Measurements from ENCODE around the gene ABLIM1.

ABLIM1 gene

GRCh38 chr10:114613237-114613979 is 44.7 kb downstream of the ABLIM1 start:
- Histone ChIP-seq H3K27ac (ENCODE audit: low read depth in 2 of 2, low read length in 2 of 2) (peak overlapping the region; percentile 87 to 91), H3K9ac (ENCODE audit: low read depth in 1 of 2, low read length in 2 of 2) (peak overlapping the region in 1 of 2 donors; percentile 15), H3K4me3 (ENCODE audit: low read length in 2 of 2) (peak overlapping the region; percentile 31 to 55), H3K27me3 (ENCODE audit: control insufficient read depth in 2 of 2, insufficient read depth in 2 of 2, low read length in 2 of 2) (no peaks in the 10 kb centered on the region), H3K36me3 (ENCODE audit: control insufficient read depth in 2 of 2, insufficient read depth in 2 of 2, low read length in 2 of 2) (no peaks in the 10 kb centered on the region), H3K9me3 (ENCODE audit: control insufficient read depth in 2 of 2, low read length in 2 of 2) (no peaks in the 10 kb centered on the region), H3K4me1 (ENCODE audit: control insufficient read depth in 2 of 2, insufficient read depth in 2 of 2, low read length in 2 of 2) (peaks cover 10 to 41% of the 10 kb centered on the region in 2 donors)

- Histone ChIP-seq H3K4me1 (ENCODE audit: control insufficient read depth in 2 of 2, insufficient read depth in 2 of 2, low read length in 2 of 2) (peaks cover 10 to 41% of the 10 kb centered on the region in 2 donors), H3K4me3 (ENCODE audit: low read length in 2 of 2) (no peak overlapping the region), H3K36me3 (ENCODE audit: control insufficient read depth in 2 of 2, insufficient read depth in 2 of 2, low read length in 2 of 2) (no peaks in the 10 kb centered on the region), H3K27me3 (ENCODE audit: control insufficient read depth in 2 of 2, insufficient read depth in 2 of 2, low read length in 2 of 2) (no peaks in the 10 kb centered on the region), H3K9me3 (ENCODE audit: control insufficient read depth in 2 of 2, low read length in 2 of 2) (no peaks in the 10 kb centered on the region), H3K27ac (ENCODE audit: low read depth in 2 of 2, low read length in 2 of 2) (peak overlapping the region in 1 of 2 donors; percentile 91), H3K9ac (ENCODE audit: low read depth in 1 of 2, low read length in 2 of 2) (no peak overlapping the region)
These were observed 46.5 kb downstream of the ABLIM1 start for GRCh38 chr10:114611617-114612016.

- H3K4me3 ChIP-seq (ENCODE audit: low read length in 2 of 2): no peak overlapping the region
- no peaks in the 10 kb centered on the region for H3K27me3 ChIP-seq (ENCODE audit: control insufficient read depth in 2 of 2, insufficient read depth in 2 of 2, low read length in 2 of 2)
- no peaks in the 10 kb centered on the region for H3K9me3 ChIP-seq (ENCODE audit: control insufficient read depth in 2 of 2, low read length in 2 of 2)
- no peak overlapping the region for H3K27ac ChIP-seq (ENCODE audit: low read depth in 2 of 2, low read length in 2 of 2)
- H3K4me1 ChIP-seq (ENCODE audit: control insufficient read depth in 2 of 2, insufficient read depth in 2 of 2, low read length in 2 of 2): peaks cover 7 to 43% of the 10 kb centered on the region in 2 donors
- H3K9ac ChIP-seq (ENCODE audit: low read depth in 1 of 2, low read length in 2 of 2): no peak overlapping the region
- H3K36me3 ChIP-seq (ENCODE audit: control insufficient read depth in 2 of 2, insufficient read depth in 2 of 2, low read length in 2 of 2): no peaks in the 10 kb centered on the region
These were observed 48.3 kb downstream of the ABLIM1 start for GRCh38 chr10:114609518-114610426.

- Histone ChIP-seq H3K4me1 (ENCODE audit: control insufficient read depth in 2 of 2, insufficient read depth in 2 of 2, low read length in 2 of 2) (peaks cover 0 to 29% of the 10 kb centered on the region in 2 donors), H3K36me3 (ENCODE audit: control insufficient read depth in 2 of 2, insufficient read depth in 2 of 2, low read length in 2 of 2) (no peaks in the 10 kb centered on the region), H3K27me3 (ENCODE audit: control insufficient read depth in 2 of 2, insufficient read depth in 2 of 2, low read length in 2 of 2) (no peaks in the 10 kb centered on the region), H3K9me3 (ENCODE audit: control insufficient read depth in 2 of 2, low read length in 2 of 2) (no peaks in the 10 kb centered on the region), H3K27ac (ENCODE audit: low read depth in 2 of 2, low read length in 2 of 2) (no peak overlapping the region), H3K4me3 (ENCODE audit: low read length in 2 of 2) (no peak overlapping the region), H3K9ac (ENCODE audit: low read depth in 1 of 2, low read length in 2 of 2) (no peak overlapping the region)
These were observed 50.6 kb downstream of the ABLIM1 start for GRCh38 chr10:114607358-114607998.

- H3K9me3 ChIP-seq (ENCODE audit: control insufficient read depth in 2 of 2, low read length in 2 of 2): no peaks in the 10 kb centered on the region
- no peak overlapping the region for H3K4me3 ChIP-seq (ENCODE audit: low read length in 2 of 2)
- H3K9ac ChIP-seq (ENCODE audit: low read depth in 1 of 2, low read length in 2 of 2): no peak overlapping the region
- H3K27me3 ChIP-seq (ENCODE audit: control insufficient read depth in 2 of 2, insufficient read depth in 2 of 2, low read length in 2 of 2): no peaks in the 10 kb centered on the region
- H3K36me3 ChIP-seq (ENCODE audit: control insufficient read depth in 2 of 2, insufficient read depth in 2 of 2, low read length in 2 of 2): no peaks in the 10 kb centered on the region
- H3K4me1 ChIP-seq (ENCODE audit: control insufficient read depth in 2 of 2, insufficient read depth in 2 of 2, low read length in 2 of 2): peaks cover 0 to 17% of the 10 kb centered on the region in 2 donors
- peak overlapping the region in 1 of 2 donors; percentile 32 for H3K27ac ChIP-seq (ENCODE audit: low read depth in 2 of 2, low read length in 2 of 2)
These were observed 52.8 kb downstream of the ABLIM1 start for GRCh38 chr10:114605155-114605797.

- H3K27ac ChIP-seq (ENCODE audit: low read depth in 2 of 2, low read length in 2 of 2): peak overlapping the region in 1 of 2 donors; percentile 24
- no peaks in the 10 kb centered on the region for H3K36me3 ChIP-seq (ENCODE audit: control insufficient read depth in 2 of 2, insufficient read depth in 2 of 2, low read length in 2 of 2)
- H3K4me3 ChIP-seq (ENCODE audit: low read length in 2 of 2): no peak overlapping the region
- no peaks in the 10 kb centered on the region for H3K9me3 ChIP-seq (ENCODE audit: control insufficient read depth in 2 of 2, low read length in 2 of 2)
- H3K9ac ChIP-seq (ENCODE audit: low read depth in 1 of 2, low read length in 2 of 2): no peak overlapping the region
- H3K27me3 ChIP-seq (ENCODE audit: control insufficient read depth in 2 of 2, insufficient read depth in 2 of 2, low read length in 2 of 2): no peaks in the 10 kb centered on the region
- H3K4me1 ChIP-seq (ENCODE audit: control insufficient read depth in 2 of 2, insufficient read depth in 2 of 2, low read length in 2 of 2): peaks cover 0 to 17% of the 10 kb centered on the region in 2 donors
These were observed 53.5 kb downstream of the ABLIM1 start for GRCh38 chr10:114604357-114605130.

- H3K36me3 ChIP-seq (ENCODE audit: control insufficient read depth in 2 of 2, insufficient read depth in 2 of 2, low read length in 2 of 2): no peaks in the 10 kb centered on the region
- no peaks in the 10 kb centered on the region for H3K27me3 ChIP-seq (ENCODE audit: control insufficient read depth in 2 of 2, insufficient read depth in 2 of 2, low read length in 2 of 2)
- peak overlapping the region in 1 of 2 donors; percentile 24 for H3K27ac ChIP-seq (ENCODE audit: low read depth in 2 of 2, low read length in 2 of 2)
- no peaks in the 10 kb centered on the region for H3K9me3 ChIP-seq (ENCODE audit: control insufficient read depth in 2 of 2, low read length in 2 of 2)
- no peak overlapping the region for H3K4me3 ChIP-seq (ENCODE audit: low read length in 2 of 2)
- no peak overlapping the region for H3K9ac ChIP-seq (ENCODE audit: low read depth in 1 of 2, low read length in 2 of 2)
- peaks cover 0 to 17% of the 10 kb centered on the region in 2 donors for H3K4me1 ChIP-seq (ENCODE audit: control insufficient read depth in 2 of 2, insufficient read depth in 2 of 2, low read length in 2 of 2)
These were observed 54.1 kb downstream of the ABLIM1 start for GRCh38 chr10:114603948-114604347.

GRCh38 chr10:114603303-114603702 is 54.8 kb downstream of the ABLIM1 start:
- Histone ChIP-seq H3K4me3 (ENCODE audit: low read length in 2 of 2) (no peak overlapping the region), H3K9ac (ENCODE audit: low read depth in 1 of 2, low read length in 2 of 2) (no peak overlapping the region), H3K36me3 (ENCODE audit: control insufficient read depth in 2 of 2, insufficient read depth in 2 of 2, low read length in 2 of 2) (no peaks in the 10 kb centered on the region), H3K27me3 (ENCODE audit: control insufficient read depth in 2 of 2, insufficient read depth in 2 of 2, low read length in 2 of 2) (no peaks in the 10 kb centered on the region), H3K4me1 (ENCODE audit: control insufficient read depth in 2 of 2, insufficient read depth in 2 of 2, low read length in 2 of 2) (peaks cover 0 to 17% of the 10 kb centered on the region in 2 donors), H3K9me3 (ENCODE audit: control insufficient read depth in 2 of 2, low read length in 2 of 2) (no peaks in the 10 kb centered on the region), H3K27ac (ENCODE audit: low read depth in 2 of 2, low read length in 2 of 2) (no peak overlapping the region)

- Histone ChIP-seq H3K4me3 (ENCODE audit: low read length in 2 of 2) (no peak overlapping the region), H3K9ac (ENCODE audit: low read depth in 1 of 2, low read length in 2 of 2) (no peak overlapping the region), H3K9me3 (ENCODE audit: control insufficient read depth in 2 of 2, low read length in 2 of 2) (no peaks in the 10 kb centered on the region), H3K36me3 (ENCODE audit: control insufficient read depth in 2 of 2, insufficient read depth in 2 of 2, low read length in 2 of 2) (peaks cover 0 to 2% of the 10 kb centered on the region in 2 donors), H3K27ac (ENCODE audit: low read depth in 2 of 2, low read length in 2 of 2) (no peak overlapping the region), H3K27me3 (ENCODE audit: control insufficient read depth in 2 of 2, insufficient read depth in 2 of 2, low read length in 2 of 2) (no peaks in the 10 kb centered on the region), H3K4me1 (ENCODE audit: control insufficient read depth in 2 of 2, insufficient read depth in 2 of 2, low read length in 2 of 2) (peaks cover 0 to 8% of the 10 kb centered on the region in 2 donors)
These were observed 58.0 kb downstream of the ABLIM1 start for GRCh38 chr10:114600057-114600456.

Data from mucosa of rectum (tissue), 2 donors.